HG03135 (cell line): ENCODE measurements around the gene PPM1L.

Source experiments
- ATAC-seq: cut with Tn5 transposase; IDR thresholded peaks from one replicate; pipeline ENCODE4 v1.9.1; 2021; ENCODE audit warnings: mild to moderate bottlenecking, moderate library complexity; ENCODE audit not compliant: unreplicated experiment

The PPM1L gene

GRCh38 chr3:160841455-160841854, 85.4 kb downstream of the PPM1L start:
- no peak for ATAC-seq

GRCh38 chr3:160842021-160843005, 86.3 kb downstream of the PPM1L start:
- no peak for ATAC-seq

- no peak for ATAC-seq
These were observed 95.7 kb downstream of the PPM1L start for GRCh38 chr3:160851629-160852210.

- ATAC-seq: no peak
These were observed 96.8 kb downstream of the PPM1L start for GRCh38 chr3:160852856-160853255.

GRCh38 chr3:160856450-160856849, 100.4 kb downstream of the PPM1L start:
- ATAC-seq: no peak

- no peak for ATAC-seq
These were observed 101.6 kb downstream of the PPM1L start for GRCh38 chr3:160857476-160858119.

GRCh38 chr3:160860346-160860745, 104.3 kb downstream of the PPM1L start:
- ATAC-seq: no peak

GRCh38 chr3:160869825-160870224, 113.8 kb downstream of the PPM1L start:
- ATAC-seq: no peak

GRCh38 chr3:160870327-160870726, 114.3 kb downstream of the PPM1L start:
- ATAC-seq: no peak

GRCh38 chr3:160874736-160875135, 118.7 kb downstream of the PPM1L start:
- ATAC-seq: no peak

- ATAC-seq: no peak
These were observed 120.6 kb downstream of the PPM1L start for GRCh38 chr3:160876643-160877042.

GRCh38 chr3:160879859-160880258, 123.8 kb downstream of the PPM1L start:
- ATAC-seq: no peak

- ATAC-seq: no peak
These were observed 127.3 kb downstream of the PPM1L start for GRCh38 chr3:160883373-160883772.

GRCh38 chr3:160885791-160886286, 129.8 kb downstream of the PPM1L start:
- peak; percentile 27 for ATAC-seq

GRCh38 chr3:160886421-160886820, 130.4 kb downstream of the PPM1L start:
- peak; percentile 73 for ATAC-seq

- no peak for ATAC-seq
These were observed 137.2 kb downstream of the PPM1L start for GRCh38 chr3:160893207-160893606.

- ATAC-seq: no peak
These were observed 148.7 kb downstream of the PPM1L start for GRCh38 chr3:160904691-160905090.

- no peak for ATAC-seq
These were observed 150.6 kb downstream of the PPM1L start for GRCh38 chr3:160906646-160907045.

- ATAC-seq: no peak
These were observed 153.9 kb downstream of the PPM1L start for GRCh38 chr3:160909917-160910316.

- no peak for ATAC-seq
These were observed 155.4 kb downstream of the PPM1L start for GRCh38 chr3:160911411-160911810.

GRCh38 chr3:160916472-160916871, 160.4 kb downstream of the PPM1L start:
- no peak for ATAC-seq
